ENCODE data around the gene NUBPL.

GRCh38 chr14:31894351-31894750 lies 333.1 kb downstream of the NUBPL start:
- no peak for TF ChIP-seq CTCF (IDR thresholded peaks at IDR 0.05)
- no peak for TF ChIP-seq POLR2A (IDR thresholded peaks at IDR 0.05)
- no peak for TF ChIP-seq POLR2AphosphoS5 (IDR thresholded peaks at IDR 0.05)
